GM19043 (cell line): ENCODE results near the gene RBBP8NL.

Experiments used
- ATAC-seq: cut with Tn5 transposase; IDR thresholded peaks from one replicate; pipeline ENCODE4 v1.9.1; 2021; ENCODE audit warnings: low read depth; ENCODE audit not compliant: unreplicated experiment

RBBP8NL gene

DNA sequence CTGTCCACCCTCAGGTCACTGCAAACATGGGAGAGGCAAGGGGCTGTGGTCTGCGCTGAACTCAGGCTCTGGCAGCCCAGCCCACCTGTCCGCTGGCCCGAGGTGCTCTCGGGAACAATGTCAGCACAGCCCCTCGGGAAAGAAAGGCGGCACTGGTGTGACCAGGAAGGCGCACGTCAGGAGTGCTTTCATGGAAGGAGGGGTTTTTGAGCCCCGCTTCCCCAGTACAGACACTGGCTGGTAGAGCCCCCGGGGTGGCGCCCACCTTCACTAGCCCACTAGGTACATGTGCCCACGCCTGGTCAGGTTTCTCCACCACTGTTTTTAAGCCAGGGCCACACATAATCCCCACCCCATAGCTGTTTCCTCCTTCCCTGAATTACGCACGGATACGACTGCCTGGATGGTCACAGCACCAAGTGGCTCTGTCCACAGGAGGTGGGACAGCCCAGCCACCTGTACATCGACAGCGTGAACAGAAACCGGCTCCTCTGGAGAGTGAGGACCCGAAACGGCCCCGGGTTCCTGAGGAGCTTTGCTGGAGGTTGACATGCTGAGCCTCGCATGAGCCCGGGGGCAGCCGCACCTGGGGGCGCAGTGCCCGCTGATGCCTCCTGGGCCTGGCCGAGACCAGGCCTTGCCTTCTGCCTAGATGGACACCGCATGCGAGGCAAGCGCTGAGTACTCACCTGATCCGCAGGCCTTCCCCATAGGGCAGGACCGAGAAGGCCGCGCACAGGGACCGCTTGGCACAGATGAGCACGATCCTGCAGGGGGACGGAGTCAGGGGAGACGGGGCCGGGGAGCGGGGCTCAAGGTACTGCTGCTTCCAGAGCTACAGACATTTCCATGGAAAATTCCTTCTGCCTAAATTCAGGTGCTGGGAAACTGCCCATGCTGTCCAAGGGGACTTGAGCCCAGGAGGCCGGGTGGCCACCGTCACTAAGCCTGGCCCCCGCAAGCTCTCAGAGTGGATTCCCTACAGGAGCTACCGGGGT, 32.8 kb downstream of the RBBP8NL start:
- no peak for ATAC-seq

GRCh38 chr20:62393830-62394229, 33.5 kb downstream of the RBBP8NL start:
- no peak for ATAC-seq

- ATAC-seq = no peak
Observed at GRCh38 chr20:62393335-62393665, 34.0 kb downstream of the RBBP8NL start.

DNA sequence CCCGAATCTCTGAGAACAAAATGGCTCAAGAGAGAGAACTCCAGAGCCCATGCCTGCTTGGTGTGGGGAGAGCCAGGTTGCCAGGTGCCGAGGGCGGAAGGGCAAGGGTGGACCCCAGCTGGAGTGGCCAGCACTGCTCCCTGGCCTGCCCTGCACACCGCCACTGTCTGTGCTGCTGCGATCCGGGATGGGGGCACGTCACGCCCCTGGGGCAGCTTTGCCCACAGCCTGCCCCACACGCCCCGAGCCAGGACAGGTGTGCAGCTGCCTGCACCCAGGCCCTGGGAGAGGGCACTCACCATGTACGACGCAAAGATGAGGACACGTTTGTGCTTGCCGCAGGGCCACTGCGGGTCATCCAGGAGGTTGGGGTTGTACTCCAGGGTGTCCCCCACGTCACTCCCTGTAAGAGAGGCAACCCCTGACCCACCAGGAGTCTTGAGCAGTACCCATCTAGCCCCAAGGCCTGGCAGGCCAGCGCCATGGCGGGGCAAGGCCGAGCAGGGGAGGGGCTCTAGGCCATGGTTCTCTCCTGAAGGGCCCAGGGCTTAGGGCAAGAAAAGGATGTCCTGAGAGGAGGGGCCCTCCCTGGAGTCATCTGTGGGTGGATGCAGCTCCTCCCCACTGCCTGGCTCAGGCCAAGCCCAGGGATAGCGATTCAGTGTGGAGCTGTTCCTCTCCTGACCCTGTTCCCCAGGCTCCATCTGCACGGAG, 34.6 kb downstream of the RBBP8NL start:
- ATAC-seq = no peak

GRCh38 chr20:62392077-62392418, 35.3 kb downstream of the RBBP8NL start:
- no peak for ATAC-seq

DNA sequence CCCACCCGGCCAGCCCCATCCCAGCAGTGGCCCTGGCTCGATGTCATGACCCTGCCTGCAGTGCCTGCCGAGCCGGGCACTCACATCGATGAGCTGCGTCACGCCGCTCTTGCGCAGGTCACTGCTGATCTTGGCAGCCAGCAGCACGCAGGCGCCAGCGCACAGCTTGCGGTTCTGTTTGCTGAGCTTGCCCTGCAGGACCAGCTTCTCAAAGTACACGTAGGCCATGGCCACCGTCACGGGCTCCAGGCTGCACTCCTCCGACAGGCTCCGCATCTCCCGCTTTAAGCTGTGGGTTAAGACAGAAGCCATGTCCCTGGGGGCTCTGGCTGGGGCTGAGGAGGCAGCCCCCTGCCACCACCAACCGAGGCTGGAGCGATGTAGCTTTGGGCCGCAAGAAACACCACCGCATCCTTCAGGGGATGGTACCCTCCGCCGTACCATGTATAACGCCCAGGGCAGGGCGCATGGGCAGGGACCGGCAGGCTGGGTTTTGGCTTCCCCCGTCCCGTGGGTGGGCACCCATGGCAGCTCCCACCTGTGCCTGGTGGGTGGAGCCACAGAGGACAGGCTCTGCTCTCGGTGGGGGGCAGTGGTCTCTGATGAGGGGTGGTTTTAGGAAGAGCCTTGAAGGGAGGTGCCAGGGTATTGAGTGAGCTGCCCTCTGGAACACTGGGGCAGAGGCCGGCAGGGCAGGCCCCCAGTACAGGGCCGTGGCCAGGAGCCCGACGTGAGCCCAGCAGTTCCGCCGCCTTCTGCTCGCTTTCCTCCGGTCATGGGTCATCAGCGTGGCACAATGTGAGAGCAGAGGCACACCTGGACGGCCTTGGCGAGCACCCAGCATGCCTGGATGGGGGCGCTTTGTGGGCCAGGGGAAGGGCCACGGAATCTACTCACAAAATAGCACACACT, 35.9 kb downstream of the RBBP8NL start:
- no peak for ATAC-seq

- no peak for ATAC-seq
Observed at GRCh38 chr20:62390317-62391164, 36.8 kb downstream of the RBBP8NL start.

DNA sequence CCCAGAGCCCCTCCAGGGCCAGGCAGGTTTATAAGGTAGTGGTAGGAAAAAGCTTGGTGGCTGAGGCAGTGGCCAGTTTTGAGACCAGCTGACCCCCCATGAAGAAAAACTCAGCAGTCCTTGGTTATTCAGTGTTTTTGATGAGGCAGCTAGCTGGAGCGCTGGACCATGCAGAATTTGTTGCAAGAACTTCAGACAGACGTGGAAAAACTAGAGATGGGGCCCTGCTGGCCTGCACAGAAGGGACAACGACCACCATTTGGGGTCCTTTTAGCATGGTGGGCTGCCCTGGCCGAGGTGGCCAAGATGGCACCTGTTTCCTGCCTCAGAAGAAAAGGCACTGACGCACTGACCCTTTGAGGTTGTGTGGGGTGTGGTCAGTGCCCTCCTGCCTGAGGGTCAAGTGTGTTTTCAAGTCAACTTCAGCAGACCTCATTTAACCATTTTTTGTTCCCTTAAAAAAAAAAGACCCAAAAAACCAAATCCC, 37.7 kb downstream of the RBBP8NL start:
- ATAC-seq = no peak

DNA sequence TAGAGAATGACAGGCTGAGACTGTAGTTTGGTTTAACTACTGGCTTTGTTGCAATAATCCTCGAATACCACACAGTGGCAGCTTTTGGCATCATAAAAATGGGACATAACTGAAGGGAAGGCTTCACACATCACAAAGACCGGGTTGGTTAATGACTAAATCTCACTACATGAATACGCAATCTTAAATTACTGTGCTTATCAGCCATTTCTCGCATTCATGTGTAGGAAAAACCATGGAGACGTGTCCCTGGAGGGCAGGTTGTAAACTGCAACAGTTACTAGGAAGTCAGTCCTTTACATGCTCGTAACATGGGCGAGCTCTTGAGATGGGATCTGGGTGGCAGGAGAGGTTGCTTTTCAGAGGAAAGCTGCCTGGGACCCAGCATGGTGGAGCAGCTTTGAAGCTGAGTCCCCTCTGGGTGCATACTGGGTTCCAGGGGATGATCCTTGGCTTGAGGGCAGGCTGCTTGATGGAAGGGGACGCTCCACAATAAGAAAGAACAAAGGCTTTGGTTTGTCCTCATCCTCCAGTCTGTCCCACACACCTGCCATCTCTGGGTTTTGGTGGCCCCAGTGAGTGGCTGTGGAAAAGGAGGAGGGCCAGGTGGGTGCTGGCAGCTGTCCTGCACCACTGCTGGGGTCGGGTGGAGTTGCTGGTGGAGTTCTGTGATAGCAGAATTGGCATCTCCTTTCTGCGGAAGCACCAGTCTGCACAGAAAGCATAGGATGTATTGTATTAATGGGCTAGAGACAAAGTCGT, 38.3 kb downstream of the RBBP8NL start:
- no peak for ATAC-seq

DNA sequence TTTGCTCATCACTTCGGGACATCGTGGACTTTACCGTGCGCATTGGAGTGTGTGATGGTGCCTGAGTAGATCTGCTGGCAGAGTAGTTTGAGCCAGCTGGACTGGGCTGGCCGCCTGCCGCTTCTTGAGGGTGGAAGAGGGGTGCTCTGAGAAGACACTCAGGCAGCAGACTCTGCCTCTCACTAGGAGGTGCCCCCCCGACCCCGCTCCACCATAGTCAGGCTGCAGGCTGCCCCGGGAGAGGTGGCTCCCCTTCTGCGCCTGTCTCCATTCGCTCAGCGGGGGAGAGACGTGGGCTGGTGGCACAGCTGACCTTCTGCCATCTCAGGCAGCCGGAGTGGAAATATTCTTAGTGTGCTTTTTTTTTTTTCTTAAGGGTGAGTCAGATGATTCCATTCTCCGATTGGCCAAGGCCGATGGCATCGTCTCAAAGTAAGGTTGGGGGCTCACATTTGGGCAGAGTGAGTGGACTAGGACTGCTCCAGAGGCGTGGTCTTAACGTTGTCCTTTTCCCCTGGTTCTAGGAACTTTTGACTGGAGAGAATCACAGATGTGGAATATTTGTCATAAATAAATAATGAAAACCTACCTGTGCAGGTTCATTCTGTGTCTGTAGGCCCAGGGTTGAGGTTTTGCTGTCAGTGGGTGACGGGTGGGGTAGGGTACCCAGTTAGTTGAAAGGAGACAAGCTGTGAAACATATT, 39.3 kb downstream of the RBBP8NL start:
- no peak for ATAC-seq

DNA sequence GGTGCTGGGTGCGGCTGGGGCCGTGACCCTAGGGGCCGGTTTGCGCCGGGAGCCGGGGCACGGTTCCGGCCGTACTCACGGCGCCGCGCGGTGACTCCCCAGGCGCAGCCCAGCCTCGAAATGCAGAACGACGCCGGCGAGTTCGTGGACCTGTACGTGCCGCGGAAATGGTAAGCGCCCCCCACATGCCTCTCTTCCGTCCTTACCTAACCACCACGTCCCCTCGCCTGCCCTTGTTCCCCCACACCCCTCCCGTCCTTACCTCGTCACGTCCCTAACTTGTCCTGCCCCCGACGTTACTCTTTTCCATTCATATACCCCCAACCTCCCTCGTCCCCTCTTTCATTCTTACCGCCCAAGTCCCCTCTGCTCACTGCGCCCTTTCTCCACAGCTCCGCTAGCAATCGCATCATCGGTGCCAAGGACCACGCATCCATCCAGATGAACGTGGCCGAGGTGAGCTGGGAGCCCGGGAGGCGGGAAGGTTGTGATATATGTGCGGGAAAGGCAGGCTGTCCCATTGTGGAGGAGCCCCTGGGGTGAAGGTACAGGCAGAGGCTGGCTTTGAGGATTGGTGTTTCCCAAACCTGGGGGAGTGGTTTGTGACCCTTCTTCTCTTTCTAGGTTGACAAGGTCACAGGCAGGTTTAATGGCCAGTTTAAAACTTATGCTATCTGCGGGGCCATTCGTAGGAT, 40.0 kb downstream of the RBBP8NL start:
- ATAC-seq = no peak

GRCh38 chr20:62386383-62387218, 40.7 kb downstream of the RBBP8NL start, which contains the start of gene RPS21:
TSS of gene RPS21 (plus strand) at chr20:62387103. CDS start at chr20:62387339, 236 bp downstream.
- ATAC-seq = peak; percentile 80

GRCh38 chr20:62382306-62383198, 44.8 kb downstream of the RBBP8NL start:
- peak; percentile 71 for ATAC-seq

DNA sequence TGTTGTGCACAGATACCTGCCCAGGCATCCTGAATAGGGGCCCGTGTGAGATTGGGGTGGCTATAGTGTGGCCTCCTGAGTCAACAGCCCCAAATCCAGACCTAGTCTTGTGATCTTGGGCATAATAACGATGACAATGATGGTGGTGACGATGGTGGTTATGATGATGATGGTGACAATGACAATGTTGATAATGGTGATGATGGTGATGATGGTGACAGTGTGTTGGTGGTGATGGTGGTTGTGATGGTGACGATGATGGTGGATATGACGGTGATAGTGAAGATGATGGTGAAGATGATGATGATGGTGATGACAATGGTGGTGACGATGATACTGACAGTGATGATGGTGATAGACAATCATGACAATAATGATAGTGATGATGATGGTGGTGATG, 45.5 kb downstream of the RBBP8NL start:
- ATAC-seq = no peak

DNA sequence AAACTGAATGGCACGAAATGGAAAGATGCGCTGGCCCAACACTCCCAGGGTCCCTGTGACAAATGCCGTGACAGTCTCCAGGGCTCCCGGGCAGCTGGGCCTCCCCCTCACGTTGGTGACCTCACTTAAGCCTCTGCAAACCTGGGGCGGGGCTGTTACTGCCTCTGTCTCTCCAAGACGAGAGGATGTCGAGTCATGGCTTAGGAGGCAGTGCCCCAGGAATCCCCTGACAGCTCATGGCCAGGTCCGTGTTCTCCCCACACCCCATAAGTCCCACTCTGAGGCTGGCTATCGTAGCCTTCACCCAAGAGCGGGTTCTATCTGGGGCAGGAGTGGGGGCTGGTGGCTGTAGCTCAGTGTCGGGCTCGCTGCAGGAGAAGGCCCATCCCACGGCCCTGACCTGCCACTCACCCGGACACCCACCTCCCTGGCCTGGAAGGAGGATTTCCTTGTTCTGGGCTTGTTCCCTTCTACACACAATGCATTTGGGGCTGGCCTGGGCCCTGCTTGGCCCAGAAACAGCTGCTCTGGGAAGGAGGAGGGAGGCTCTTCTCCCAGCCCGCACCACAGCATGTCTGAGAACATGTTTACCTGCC, 46.0 kb downstream of the RBBP8NL start:
- ATAC-seq = no peak

DNA sequence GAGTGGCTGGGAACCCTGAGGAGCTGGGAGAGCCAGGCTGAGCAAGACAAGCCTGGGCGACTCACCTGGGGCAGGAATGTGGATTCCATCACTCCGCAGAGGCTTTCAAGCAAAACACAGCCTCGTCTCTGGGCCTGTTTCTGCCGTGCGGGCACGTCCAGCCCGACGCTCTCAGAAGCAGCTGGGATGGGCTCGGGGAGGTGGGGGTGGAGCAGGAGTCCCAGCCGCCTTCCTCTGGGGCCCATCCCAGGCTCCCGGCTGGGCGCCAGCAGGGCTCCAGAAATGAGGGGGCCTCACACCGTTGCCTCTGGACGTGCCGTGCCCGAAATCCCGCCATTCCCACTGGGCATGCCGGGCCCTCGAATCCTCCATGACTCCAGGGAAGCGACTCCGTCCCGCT, 49.1 kb downstream of the RBBP8NL start:
- no peak for ATAC-seq
